Measurements from ENCODE around the gene SGTA. TPM values are rescaled to one million over a fixed set of nuclear protein-coding genes. Genes with fewer than 3 reads are reported as not detected.

The SGTA gene
- total and polyA plus RNA-seq, 2 experiments from 2014 or later = 71.6 to 102 TPM

DNA sequence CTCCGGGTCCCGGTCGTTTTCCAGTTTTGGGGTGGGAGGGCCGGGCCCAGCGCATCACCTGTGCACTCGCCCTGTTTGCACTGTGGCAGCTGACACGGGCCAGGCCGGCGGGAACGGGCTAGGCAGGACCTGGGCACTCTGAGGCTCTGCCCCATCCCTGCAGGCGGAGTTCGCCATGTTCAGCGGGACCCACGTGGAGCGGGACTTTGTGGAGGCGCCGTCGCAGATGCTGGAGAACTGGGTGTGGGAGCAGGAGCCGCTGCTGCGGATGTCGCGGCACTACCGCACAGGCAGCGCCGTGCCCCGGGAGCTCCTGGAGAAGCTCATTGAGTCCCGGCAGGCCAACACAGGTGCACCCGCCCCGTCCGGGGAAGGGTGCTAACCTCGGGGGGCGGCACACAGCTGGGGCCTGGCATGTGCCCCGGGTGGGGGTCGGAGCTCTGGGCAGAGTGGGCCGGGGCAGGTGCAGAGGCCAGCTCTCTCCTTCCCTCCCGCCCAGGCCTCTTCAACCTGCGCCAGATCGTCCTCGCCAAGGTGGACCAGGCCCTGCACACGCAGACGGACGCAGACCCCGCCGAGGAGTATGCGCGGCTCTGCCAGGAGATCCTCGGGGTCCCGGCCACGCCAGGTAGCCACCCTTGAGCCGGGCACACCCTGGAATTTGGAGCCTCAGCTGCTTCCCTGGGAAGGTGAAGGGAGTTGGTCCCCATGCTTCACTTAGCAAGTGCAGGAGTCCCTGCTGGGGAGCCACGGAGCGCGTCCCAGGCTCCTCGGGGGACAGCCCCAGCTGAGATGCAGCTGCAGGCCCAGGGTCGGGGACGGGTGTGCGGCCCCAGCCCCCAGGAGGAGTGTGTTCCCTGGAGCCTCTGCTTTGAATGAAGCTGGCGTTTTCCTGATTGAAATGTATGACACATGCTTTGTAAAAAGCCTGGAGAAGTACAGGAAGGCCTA lies 27.3 kb upstream of the SGTA start:
- Histone ChIP-seq H3K36me3 (ENCODE audit: insufficient read depth) (no peaks in the 10 kb centered on the region; the same call in 1 of the 2 replicates), H4K20me1 (replicated peaks; ENCODE audit: insufficient read depth) (no peaks in the 10 kb centered on the region), H3K27me3 (ENCODE audit: insufficient read depth) (no peaks in the 10 kb centered on the region), H3K27ac (ENCODE audit: low read depth) (no peak overlapping the region), H3K4me2 (no peak overlapping the region), H3F3A (replicated peaks; ENCODE audit: low read depth) (no peaks in the 10 kb centered on the region), H2AFZ (no peak overlapping the region), H3K4me3 (no peak overlapping the region), H3K4me1 (ENCODE audit: insufficient read depth) (no peaks in the 10 kb centered on the region), H3K79me2 (replicated peaks; ENCODE audit: insufficient read depth) (no peaks in the 10 kb centered on the region), H3K9me2 (ENCODE audit: insufficient read depth) (no peaks in the 10 kb centered on the region)
- no peak for TF ChIP-seq ZNF331 (CRISPR knock-in tag; IDR thresholded peaks at IDR 0.05; ENCODE audit: low read depth)
- TF ChIP-seq, protein P1, sequence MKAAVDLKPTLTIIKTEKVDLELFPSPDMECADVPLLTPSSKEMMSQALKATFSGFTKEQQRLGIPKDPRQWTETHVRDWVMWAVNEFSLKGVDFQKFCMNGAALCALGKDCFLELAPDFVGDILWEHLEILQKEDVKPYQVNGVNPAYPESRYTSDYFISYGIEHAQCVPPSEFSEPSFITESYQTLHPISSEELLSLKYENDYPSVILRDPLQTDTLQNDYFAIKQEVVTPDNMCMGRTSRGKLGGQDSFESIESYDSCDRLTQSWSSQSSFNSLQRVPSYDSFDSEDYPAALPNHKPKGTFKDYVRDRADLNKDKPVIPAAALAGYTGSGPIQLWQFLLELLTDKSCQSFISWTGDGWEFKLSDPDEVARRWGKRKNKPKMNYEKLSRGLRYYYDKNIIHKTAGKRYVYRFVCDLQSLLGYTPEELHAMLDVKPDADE (IDR thresholded peaks at IDR 0.05) = no peak
- Mint-ChIP-seq H3K4me1 (no peaks in the 10 kb centered on the region), H3K27ac (no peak overlapping the region), H3K4me3 (no peak overlapping the region), H3K9me3 (no peaks in the 10 kb centered on the region; the same call in 2 of the 3 replicates), H3K27me3 (ENCODE audit: insufficient read depth, low read depth, poor library complexity) (peaks cover 7% of the 10 kb centered on the region), H3K36me3 (ENCODE audit: low read depth) (peaks cover 27% of the 10 kb centered on the region)
- DNase-seq (ENCODE audit: low spot score) (no peak), ATAC-seq (no peak)

DNA sequence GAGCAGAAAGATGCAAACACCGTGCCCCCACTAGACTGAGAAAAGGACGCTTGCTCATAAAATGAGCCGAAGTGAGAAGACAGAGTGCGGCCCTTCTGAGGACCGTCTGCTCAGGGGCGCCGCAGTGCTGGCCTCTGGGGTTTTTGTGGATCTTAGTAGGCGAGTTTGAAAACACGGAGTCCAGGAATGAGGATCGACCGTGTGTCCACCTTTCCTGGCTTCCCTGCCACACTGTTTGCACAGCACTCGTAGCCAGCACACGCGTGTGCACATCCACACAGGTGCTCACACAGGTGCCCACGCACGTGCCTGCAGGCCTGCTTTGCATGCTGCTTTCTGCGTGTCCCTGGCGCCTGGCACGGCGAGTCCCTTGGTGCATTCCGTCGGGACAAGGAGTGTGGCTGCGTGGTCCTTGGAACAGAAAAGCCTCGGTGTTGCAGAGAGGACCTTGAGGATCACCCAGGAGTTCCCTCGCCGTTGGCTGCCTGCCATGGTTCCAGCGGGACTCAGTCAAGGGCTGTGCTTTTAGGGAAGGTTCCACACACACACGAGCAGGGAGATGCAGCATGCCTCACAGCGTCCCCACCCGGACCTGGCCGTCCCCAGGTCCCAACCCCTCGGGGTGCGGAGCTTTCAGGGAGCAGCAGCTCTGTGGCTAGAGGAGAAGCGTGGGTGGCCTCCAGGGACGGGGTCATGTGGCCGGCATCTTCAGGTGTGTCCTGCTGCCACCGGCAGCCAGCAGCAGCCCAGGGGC lies 26.5 kb upstream of the SGTA start:
- no peak for ATAC-seq
- Mint-ChIP-seq H3K27ac (no peak overlapping the region), H3K4me1 (no peaks in the 10 kb centered on the region), H3K27me3 (ENCODE audit: insufficient read depth, low read depth, poor library complexity) (peaks cover 7% of the 10 kb centered on the region), H3K9me3 (no peaks in the 10 kb centered on the region; the same call in 2 of the 3 replicates), H3K4me3 (no peak overlapping the region), H3K36me3 (ENCODE audit: low read depth) (peaks cover 28% of the 10 kb centered on the region)
- Histone ChIP-seq H3F3A (replicated peaks; ENCODE audit: low read depth) (no peaks in the 10 kb centered on the region), H3K9me2 (ENCODE audit: insufficient read depth) (no peaks in the 10 kb centered on the region), H3K4me1 (ENCODE audit: insufficient read depth) (no peaks in the 10 kb centered on the region), H4K20me1 (replicated peaks; ENCODE audit: insufficient read depth) (no peaks in the 10 kb centered on the region), H3K36me3 (ENCODE audit: insufficient read depth) (no peaks in the 10 kb centered on the region; the same call in 1 of the 2 replicates), H3K79me2 (replicated peaks; ENCODE audit: insufficient read depth) (no peaks in the 10 kb centered on the region), H3K4me3 (no peak overlapping the region), H3K4me2 (no peak overlapping the region), H2AFZ (no peak overlapping the region), H3K27me3 (ENCODE audit: insufficient read depth) (no peaks in the 10 kb centered on the region), H3K27ac (ENCODE audit: low read depth) (no peak overlapping the region)
- no peak for DNase-seq (ENCODE audit: low spot score)
- TF ChIP-seq, protein P1 (IDR thresholded peaks at IDR 0.05) = no peak
- TF ChIP-seq STAT1 (IDR thresholded peaks at IDR 0.05; ENCODE audit: unreplicated experiment) (no peak), ZNF114 (CRISPR knock-in tag; IDR thresholded peaks at IDR 0.05) (no peak), POLR2AphosphoS5 (IDR thresholded peaks at IDR 0.05; ENCODE audit: low read depth) (no peak), JUNB (IDR thresholded peaks at IDR 0.05; ENCODE audit: unreplicated experiment) (no peak), ZNF331 (CRISPR knock-in tag; IDR thresholded peaks at IDR 0.05; ENCODE audit: low read depth) (no peak), CREB1 (CRISPR knock-in tag; IDR thresholded peaks at IDR 0.05; ENCODE audit: low read depth) (no peak), EZH2phosphoT487 (IDR thresholded peaks at IDR 0.05; ENCODE audit: unreplicated experiment) (no peak), EZH2 (IDR thresholded peaks at IDR 0.05; ENCODE audit: low read depth, unreplicated experiment) (no peak), NANOG (IDR thresholded peaks at IDR 0.05; ENCODE audit: borderline replicate concordance) (no peak)
- TF ChIP-seq, protein P2, sequence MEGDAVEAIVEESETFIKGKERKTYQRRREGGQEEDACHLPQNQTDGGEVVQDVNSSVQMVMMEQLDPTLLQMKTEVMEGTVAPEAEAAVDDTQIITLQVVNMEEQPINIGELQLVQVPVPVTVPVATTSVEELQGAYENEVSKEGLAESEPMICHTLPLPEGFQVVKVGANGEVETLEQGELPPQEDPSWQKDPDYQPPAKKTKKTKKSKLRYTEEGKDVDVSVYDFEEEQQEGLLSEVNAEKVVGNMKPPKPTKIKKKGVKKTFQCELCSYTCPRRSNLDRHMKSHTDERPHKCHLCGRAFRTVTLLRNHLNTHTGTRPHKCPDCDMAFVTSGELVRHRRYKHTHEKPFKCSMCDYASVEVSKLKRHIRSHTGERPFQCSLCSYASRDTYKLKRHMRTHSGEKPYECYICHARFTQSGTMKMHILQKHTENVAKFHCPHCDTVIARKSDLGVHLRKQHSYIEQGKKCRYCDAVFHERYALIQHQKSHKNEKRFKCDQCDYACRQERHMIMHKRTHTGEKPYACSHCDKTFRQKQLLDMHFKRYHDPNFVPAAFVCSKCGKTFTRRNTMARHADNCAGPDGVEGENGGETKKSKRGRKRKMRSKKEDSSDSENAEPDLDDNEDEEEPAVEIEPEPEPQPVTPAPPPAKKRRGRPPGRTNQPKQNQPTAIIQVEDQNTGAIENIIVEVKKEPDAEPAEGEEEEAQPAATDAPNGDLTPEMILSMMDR (conservative IDR thresholded peaks at IDR 0.05; ENCODE audit: low read depth in 2 of 2) = no peak
- TF ChIP-seq, protein P3, sequence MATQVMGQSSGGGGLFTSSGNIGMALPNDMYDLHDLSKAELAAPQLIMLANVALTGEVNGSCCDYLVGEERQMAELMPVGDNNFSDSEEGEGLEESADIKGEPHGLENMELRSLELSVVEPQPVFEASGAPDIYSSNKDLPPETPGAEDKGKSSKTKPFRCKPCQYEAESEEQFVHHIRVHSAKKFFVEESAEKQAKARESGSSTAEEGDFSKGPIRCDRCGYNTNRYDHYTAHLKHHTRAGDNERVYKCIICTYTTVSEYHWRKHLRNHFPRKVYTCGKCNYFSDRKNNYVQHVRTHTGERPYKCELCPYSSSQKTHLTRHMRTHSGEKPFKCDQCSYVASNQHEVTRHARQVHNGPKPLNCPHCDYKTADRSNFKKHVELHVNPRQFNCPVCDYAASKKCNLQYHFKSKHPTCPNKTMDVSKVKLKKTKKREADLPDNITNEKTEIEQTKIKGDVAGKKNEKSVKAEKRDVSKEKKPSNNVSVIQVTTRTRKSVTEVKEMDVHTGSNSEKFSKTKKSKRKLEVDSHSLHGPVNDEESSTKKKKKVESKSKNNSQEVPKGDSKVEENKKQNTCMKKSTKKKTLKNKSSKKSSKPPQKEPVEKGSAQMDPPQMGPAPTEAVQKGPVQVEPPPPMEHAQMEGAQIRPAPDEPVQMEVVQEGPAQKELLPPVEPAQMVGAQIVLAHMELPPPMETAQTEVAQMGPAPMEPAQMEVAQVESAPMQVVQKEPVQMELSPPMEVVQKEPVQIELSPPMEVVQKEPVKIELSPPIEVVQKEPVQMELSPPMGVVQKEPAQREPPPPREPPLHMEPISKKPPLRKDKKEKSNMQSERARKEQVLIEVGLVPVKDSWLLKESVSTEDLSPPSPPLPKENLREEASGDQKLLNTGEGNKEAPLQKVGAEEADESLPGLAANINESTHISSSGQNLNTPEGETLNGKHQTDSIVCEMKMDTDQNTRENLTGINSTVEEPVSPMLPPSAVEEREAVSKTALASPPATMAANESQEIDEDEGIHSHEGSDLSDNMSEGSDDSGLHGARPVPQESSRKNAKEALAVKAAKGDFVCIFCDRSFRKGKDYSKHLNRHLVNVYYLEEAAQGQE (IDR thresholded peaks at IDR 0.05; ENCODE audit: unreplicated experiment) = no peak
